Gastroesophageal sphincter (tissue), 4 donors: ENCODE results near the gene ADORA1. TPM values are rescaled to one million over a fixed set of nuclear protein-coding genes. Genes with fewer than 3 reads are reported as not detected.

Experiments used
- ATAC-seq: fragments of 150-250 bp; one replicate; pipeline ENCODE4 v1.9.1; 2016; ENCODE audit warnings: mild to moderate bottlenecking, moderate library complexity
- H3K27ac ChIP-seq, 4 donors: fragments of 200-600 bp; sonication (generic) in 3 of 4; 1 replicate in 3 of 4; 2 replicates in 1 of 4; pipeline ENCODE4 v1.5.1; 2016 to 2019
- H3K27me3 ChIP-seq: fragments of 200-600 bp; sonication (generic); one replicate; pipeline ENCODE4 v1.5.1; 2019
- H3K36me3 ChIP-seq, 2 donors: fragments of 200-600 bp; sonication (generic); one replicate each; pipeline ENCODE4 v1.5.1; 2019; ENCODE audit warnings: control low read depth in 1 of 2
- H3K4me1 ChIP-seq, 3 donors: fragments of 200-600 bp; sonication (generic); 1 replicate in 2 of 3; 2 replicates in 1 of 3; pipeline ENCODE4 v1.5.1; 2016 to 2019; ENCODE audit warnings: control low read depth in 2 of 3
- H3K4me3 ChIP-seq, 2 donors: fragments of 200-600 bp; sonication (generic); one replicate each; pipeline ENCODE4 v1.5.1; 2019; ENCODE audit warnings: mild to moderate bottlenecking in 1 of 2, moderate library complexity in 1 of 2
- H3K9me3 ChIP-seq, 3 donors: fragments of 200-600 bp; sonication (generic); one replicate each; pipeline ENCODE4 v1.5.1; 2017 to 2019; ENCODE audit warnings: control low read depth in 2 of 3
- EP300 ChIP-seq: sonication (generic); formaldehyde crosslinking; IDR thresholded peaks from one replicate; pipeline ENCODE4 v1.6.1; 2017; ENCODE audit warnings: antibody characterized with exemption, mild to moderate bottlenecking
- POLR2A ChIP-seq, 2 donors: fragments of 450-650 bp; IDR thresholded peaks; one replicate each; pipeline ENCODE4 v1.6.1; 2017; ENCODE audit warnings: antibody characterized with exemption in 2 of 2, mild to moderate bottlenecking in 2 of 2, moderate library complexity in 1 of 2
- POLR2AphosphoS5 ChIP-seq: sonication (generic); formaldehyde crosslinking; IDR thresholded peaks from one replicate; pipeline ENCODE4 v1.6.1; 2017; ENCODE audit warnings: antibody characterized with exemption
- WGBS, 2 donors: methylation state at CpG; one replicate each; pipeline ENCODE4 v1.1.5; 2018; ENCODE audit warnings: low coverage in 1 of 2; 5-methylcytosine and 5-hydroxymethylcytosine counted together
- total RNA-seq, 4 donors: library from RNA; depleted of rRNA; stranded (reverse); fragments of >200 nt; gene quantifications; one replicate each; pipeline ENCODE4 v1.1.0, GENCODE V29; 2016
- TF ChIP-seq, protein P1 (sequence below), 4 experiments: fragments of 200-600 bp in 2 of 4; fragments of 450-650 bp in 2 of 4; sonication (generic) in 1 of 4; IDR thresholded peaks; one replicate each; pipeline ENCODE4 v1.5.1; 2017 to 2019; ENCODE audit warnings: antibody characterized with exemption in 4 of 4, mild to moderate bottlenecking in 2 of 4, moderate library complexity in 2 of 4

Gene ADORA1
- total RNA-seq, 4 donors from 2014 or later, result 0.16 to 2.7 (median 0.33) TPM

DNA sequence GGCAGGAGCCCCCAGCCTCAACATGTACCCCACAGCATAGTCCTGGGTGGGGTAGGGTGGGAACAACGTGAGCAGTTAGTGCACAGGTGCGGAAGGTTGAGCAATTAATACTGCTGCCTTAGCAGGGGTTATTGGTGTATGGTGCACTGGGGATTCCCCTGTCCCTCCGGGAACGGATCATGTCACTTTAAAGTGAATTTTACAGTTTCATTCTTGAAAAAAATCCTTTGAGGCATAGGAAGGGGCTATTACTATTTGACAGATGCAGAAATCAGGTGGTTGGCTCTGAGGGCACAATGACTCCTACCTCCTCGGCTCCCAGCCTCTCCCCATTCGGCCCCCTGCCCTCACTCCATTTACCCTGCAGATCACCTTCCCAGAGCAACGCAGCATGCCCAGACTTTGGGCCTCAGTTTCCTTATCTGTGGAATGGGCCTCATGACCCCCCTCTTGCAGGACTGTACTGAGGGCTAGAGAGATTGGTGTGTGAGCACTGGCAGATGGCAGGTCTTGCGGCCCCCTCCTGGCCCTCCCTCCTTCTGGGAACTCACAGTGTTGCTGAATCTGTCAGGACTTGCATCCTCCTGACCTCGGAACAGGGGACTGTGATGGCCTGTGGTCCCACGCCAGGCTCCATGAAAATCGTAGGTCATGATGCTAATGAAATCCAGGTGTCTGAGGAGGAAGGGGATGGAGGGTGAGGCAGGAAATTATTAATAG, 53.2 kb downstream of the ADORA1 start:
- Histone ChIP-seq H3K4me1 (no peaks in the 10 kb centered on the region), H3K9me3 (no peaks in the 10 kb centered on the region), H3K27me3 (no peaks in the 10 kb centered on the region), H3K27ac (no peak overlapping the region), H3K4me3 (no peak overlapping the region), H3K36me3 (no peaks in the 10 kb centered on the region)
- 97 to 100% methylated on average over 1 to 6 of the region's 11 CpGs for WGBS, 2 donors
- TF ChIP-seq, protein P1, sequence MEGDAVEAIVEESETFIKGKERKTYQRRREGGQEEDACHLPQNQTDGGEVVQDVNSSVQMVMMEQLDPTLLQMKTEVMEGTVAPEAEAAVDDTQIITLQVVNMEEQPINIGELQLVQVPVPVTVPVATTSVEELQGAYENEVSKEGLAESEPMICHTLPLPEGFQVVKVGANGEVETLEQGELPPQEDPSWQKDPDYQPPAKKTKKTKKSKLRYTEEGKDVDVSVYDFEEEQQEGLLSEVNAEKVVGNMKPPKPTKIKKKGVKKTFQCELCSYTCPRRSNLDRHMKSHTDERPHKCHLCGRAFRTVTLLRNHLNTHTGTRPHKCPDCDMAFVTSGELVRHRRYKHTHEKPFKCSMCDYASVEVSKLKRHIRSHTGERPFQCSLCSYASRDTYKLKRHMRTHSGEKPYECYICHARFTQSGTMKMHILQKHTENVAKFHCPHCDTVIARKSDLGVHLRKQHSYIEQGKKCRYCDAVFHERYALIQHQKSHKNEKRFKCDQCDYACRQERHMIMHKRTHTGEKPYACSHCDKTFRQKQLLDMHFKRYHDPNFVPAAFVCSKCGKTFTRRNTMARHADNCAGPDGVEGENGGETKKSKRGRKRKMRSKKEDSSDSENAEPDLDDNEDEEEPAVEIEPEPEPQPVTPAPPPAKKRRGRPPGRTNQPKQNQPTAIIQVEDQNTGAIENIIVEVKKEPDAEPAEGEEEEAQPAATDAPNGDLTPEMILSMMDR (IDR thresholded peaks at IDR 0.05), result no peak
- TF ChIP-seq POLR2AphosphoS5, result no peak
- no peak for TF ChIP-seq POLR2A (IDR thresholded peaks at IDR 0.05)
- no peak for TF ChIP-seq EP300
- ATAC-seq, result no peak

DNA sequence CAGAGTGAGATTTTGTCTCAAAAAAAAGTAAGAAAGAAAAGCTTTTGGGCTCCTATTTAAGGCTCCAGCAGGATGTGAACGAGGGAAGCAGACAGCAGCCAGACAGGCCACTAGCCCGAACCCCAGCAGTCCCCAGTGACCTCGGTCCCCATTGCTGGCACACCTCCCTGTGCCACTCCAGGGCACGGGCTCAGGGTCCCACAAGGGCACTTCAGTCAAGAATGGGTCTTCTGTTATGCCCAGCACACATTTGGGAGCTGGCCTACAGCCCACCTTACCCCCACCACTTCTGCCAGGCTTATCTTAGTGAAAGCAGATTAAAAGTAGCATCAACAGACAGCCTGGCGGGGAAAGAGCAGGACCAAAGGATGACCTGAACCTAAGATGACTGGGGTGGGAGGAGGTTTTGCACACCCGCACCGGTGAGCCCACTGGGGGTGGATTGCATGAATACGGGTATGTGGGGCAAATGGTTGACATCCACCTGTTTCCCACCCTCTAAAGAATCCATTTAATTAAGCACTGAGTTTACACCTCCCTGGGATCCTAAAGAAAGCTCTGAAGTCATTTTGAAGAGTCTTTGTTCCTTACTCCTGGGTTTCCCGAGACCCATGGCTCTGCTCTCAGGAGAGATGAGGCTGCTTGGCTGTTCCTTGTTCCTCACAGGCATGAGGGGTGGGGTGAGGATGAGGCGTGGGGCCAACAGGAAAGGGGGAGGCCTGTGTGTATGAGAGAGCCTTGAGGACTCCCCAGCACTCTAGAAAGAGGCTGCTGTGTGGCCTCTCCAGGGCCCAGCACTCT, 54.3 kb downstream of the ADORA1 start:
- WGBS, 2 donors, result 92 to 100% methylated on average over 1 to 4 of the region's 10 CpGs
- no peak overlapping the region for H3K4me3 ChIP-seq
- no peak for TF ChIP-seq EP300
- TF ChIP-seq, protein P1 (IDR thresholded peaks at IDR 0.05), result no peak
- no peak for TF ChIP-seq POLR2A (IDR thresholded peaks at IDR 0.05)
- TF ChIP-seq POLR2AphosphoS5, result no peak
- H3K4me1 ChIP-seq, result peaks cover 0 to 4% (median 0%) of the 10 kb centered on the region in 3 donors
- H3K27ac ChIP-seq, result no peak overlapping the region
- no peaks in the 10 kb centered on the region for H3K36me3 ChIP-seq
- H3K9me3 ChIP-seq, result no peaks in the 10 kb centered on the region
- ATAC-seq, result no peak
- no peaks in the 10 kb centered on the region for H3K27me3 ChIP-seq

DNA sequence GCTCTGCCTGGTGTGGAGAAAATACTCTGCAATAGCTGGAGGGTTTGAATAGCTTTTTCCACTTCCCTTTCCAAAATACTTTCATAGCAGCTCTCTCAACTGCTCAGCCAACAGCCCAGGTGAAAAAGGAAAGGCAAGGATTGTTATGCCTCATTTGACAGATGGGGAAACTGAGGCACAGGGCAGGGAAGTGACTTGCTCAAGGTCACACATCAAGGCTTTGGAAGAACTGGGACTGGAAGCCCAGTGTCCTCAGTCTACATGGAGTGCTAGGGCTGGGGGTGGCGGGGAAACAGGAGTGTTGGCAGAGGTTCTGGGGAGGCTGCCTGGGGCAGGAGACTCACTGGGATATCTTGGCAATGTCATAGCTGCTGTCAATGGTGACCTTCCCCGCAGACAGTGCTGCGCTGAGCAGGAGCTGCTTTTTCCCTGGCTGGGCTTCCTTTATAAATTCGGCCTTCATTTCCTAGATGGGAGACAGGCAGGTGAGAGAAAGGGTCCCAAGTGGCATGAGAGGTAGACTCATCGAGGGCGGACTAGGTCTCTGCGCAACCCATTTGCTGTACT, 54.9 kb downstream of the ADORA1 start:
- Histone ChIP-seq H3K27ac (no peak overlapping the region), H3K36me3 (no peaks in the 10 kb centered on the region), H3K4me1 (peaks cover 0 to 10% (median 0%) of the 10 kb centered on the region in 3 donors), H3K9me3 (no peaks in the 10 kb centered on the region), H3K4me3 (no peak overlapping the region), H3K27me3 (no peaks in the 10 kb centered on the region)
- no peak for ATAC-seq
- TF ChIP-seq POLR2A (IDR thresholded peaks at IDR 0.05), result no peak
- no peak for TF ChIP-seq EP300
- TF ChIP-seq POLR2AphosphoS5, result no peak
- TF ChIP-seq, protein P1 (IDR thresholded peaks at IDR 0.05), result no peak
- 87 to 90% methylated on average over 5 to 6 of the region's 7 CpGs for WGBS, 2 donors

DNA sequence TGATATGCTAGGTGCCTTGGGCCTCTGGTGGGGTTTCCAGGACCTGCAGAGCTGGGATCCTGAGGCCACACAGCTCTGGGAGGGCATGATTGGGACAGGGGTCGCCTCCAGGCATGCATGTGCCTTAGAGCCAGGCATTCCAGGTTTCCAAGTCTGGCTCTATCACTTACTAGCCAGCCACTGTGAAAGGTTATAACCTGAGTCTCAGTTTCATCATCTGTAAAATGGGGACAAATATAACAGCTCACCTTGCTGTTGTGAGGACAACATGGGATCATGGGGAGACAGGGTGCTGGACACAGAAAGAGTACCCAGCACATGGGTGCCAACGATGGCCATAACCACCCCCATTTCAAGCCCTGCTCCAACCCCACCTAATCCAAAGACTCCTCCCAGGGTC, 56.3 kb downstream of the ADORA1 start:
- H3K36me3 ChIP-seq, result no peaks in the 10 kb centered on the region
- peaks cover 0 to 15% (median 0%) of the 10 kb centered on the region in 3 donors for H3K4me1 ChIP-seq
- H3K27me3 ChIP-seq, result no peaks in the 10 kb centered on the region
- H3K4me3 ChIP-seq, result no peak overlapping the region
- ATAC-seq, result no peak
- 100% methylated on average over 1 of the region's 2 CpGs for WGBS, 2 donors
- no peaks in the 10 kb centered on the region for H3K9me3 ChIP-seq
- H3K27ac ChIP-seq, result no peak overlapping the region
- no peak for TF ChIP-seq EP300
- no peak for TF ChIP-seq POLR2AphosphoS5
- TF ChIP-seq POLR2A (IDR thresholded peaks at IDR 0.05), result no peak
- TF ChIP-seq, protein P1 (IDR thresholded peaks at IDR 0.05), result no peak
